Measurements from ENCODE around the gene BMP6.

- TF ChIP-seq CTCF (IDR thresholded peaks at IDR 0.05) (no peak), EP300 (IDR thresholded peaks at IDR 0.05) (no peak)
These were observed 116.0 kb downstream of the BMP6 start for GRCh38 chr6:7841781-7842468.
